Upper lobe of right lung (tissue), 1 donor: ENCODE results near the gene HES2. TPM values are rescaled to one million over a fixed set of nuclear protein-coding genes. Genes with fewer than 3 reads are reported as not detected.

Source experiments
- ATAC-seq: fragments of 200-7000 bp; cut with Tn5 transposase; one replicate; pipeline ENCODE4 v1.9.1; 2020; ENCODE audit warnings: mild to moderate bottlenecking, moderate library complexity
- DNase-seq: peaks from one replicate; pipeline ENCODE4 v3.0.0-alpha.2; 2020
- H3K27ac ChIP-seq: fragments of 200-600 bp; one replicate; pipeline ENCODE4 v1.8.0; 2022
- H3K27me3 ChIP-seq: fragments of 200-600 bp; one replicate; pipeline ENCODE4 v1.8.0; 2022; ENCODE audit warnings: mild to moderate bottlenecking
- H3K36me3 ChIP-seq: fragments of 200-600 bp; one replicate; pipeline ENCODE4 v1.8.0; 2022
- H3K4me1 ChIP-seq: fragments of 200-600 bp; one replicate; pipeline ENCODE4 v1.8.0; 2022
- H3K4me3 ChIP-seq: fragments of 200-600 bp; one replicate; pipeline ENCODE4 v1.8.0; 2022; ENCODE audit warnings: mild to moderate bottlenecking
- H3K9me3 ChIP-seq: fragments of 200-600 bp; one replicate; pipeline ENCODE4 v1.8.0; 2022
- intact Hi-C: fragments of 100-400 bp; cut with DNase I; formaldehyde crosslinking; loops from one replicate; pipeline ENCODE4 v1.11.0; 2022
- total RNA-seq: library from RNA; stranded (reverse); fragmentation: NEBNext Ultra II Directional; extraction: Animal tissue kit (Norgen Biotek cat#: 25700); gene quantifications from one replicate; pipeline ENCODE4 v1.2.1, GENCODE V29; 2021
- TF ChIP-seq, protein P1 (sequence below): fragments of 200-600 bp; IDR thresholded peaks from one replicate; pipeline ENCODE4 v1.8.0; 2022; ENCODE audit warnings: antibody characterized with exemption
- donor health status: DM: no; HTN: yes; CAD: no; lungs with severe emphysema.

HES2 gene
- total RNA-seq, 1 donor from 2014 or later: 5.7 TPM

DNA sequence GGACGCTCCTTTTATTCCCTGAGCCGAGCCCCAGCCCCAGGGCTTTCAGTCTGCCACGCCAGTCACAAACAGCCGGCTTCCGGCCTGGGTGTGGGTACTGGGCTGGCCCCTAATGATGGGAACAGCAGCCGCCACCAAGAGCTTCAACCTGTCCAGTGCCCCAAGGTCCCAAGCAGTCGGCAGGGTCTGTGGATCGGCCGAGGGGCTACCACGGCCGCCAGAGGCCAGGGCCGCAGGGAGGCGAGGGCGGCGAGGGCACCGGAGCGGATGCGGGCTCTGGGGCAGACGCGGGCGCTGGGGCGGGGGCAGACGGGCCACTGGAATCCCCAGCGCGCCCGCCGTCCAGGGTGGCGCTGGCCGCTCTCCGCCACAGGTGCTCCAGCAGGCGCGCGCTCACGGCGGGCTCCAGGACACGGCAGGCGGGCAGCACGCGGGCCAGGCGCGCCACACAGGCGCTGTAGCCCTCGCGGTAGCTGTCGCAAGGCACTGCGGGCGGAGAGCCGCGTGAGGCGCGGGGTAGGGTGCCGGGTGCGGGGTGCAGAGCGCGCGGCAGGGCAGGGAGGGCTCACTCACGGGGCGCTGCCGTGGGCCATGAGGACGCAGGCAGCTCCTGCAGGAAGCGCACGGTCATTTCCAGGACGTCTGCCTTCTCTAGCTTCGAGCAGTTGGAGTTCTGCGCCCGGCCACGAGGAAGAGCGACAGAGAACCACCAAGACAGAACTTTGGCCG lies 887 bp downstream of the HES2 start:
- H3K36me3 ChIP-seq: no peaks in the 10 kb centered on the region
- ATAC-seq (no peak), DNase-seq (no peak)
- peaks cover 91% of the 10 kb centered on the region for H3K27me3 ChIP-seq
- no peaks in the 10 kb centered on the region for H3K9me3 ChIP-seq
- peak overlapping the region; percentile 40 for H3K4me3 ChIP-seq
- no peak overlapping the region for H3K27ac ChIP-seq
- peaks cover 25% of the 10 kb centered on the region for H3K4me1 ChIP-seq
- intact Hi-C loops: no loop called here
- TF ChIP-seq, protein P1, sequence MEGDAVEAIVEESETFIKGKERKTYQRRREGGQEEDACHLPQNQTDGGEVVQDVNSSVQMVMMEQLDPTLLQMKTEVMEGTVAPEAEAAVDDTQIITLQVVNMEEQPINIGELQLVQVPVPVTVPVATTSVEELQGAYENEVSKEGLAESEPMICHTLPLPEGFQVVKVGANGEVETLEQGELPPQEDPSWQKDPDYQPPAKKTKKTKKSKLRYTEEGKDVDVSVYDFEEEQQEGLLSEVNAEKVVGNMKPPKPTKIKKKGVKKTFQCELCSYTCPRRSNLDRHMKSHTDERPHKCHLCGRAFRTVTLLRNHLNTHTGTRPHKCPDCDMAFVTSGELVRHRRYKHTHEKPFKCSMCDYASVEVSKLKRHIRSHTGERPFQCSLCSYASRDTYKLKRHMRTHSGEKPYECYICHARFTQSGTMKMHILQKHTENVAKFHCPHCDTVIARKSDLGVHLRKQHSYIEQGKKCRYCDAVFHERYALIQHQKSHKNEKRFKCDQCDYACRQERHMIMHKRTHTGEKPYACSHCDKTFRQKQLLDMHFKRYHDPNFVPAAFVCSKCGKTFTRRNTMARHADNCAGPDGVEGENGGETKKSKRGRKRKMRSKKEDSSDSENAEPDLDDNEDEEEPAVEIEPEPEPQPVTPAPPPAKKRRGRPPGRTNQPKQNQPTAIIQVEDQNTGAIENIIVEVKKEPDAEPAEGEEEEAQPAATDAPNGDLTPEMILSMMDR: no peak

DNA sequence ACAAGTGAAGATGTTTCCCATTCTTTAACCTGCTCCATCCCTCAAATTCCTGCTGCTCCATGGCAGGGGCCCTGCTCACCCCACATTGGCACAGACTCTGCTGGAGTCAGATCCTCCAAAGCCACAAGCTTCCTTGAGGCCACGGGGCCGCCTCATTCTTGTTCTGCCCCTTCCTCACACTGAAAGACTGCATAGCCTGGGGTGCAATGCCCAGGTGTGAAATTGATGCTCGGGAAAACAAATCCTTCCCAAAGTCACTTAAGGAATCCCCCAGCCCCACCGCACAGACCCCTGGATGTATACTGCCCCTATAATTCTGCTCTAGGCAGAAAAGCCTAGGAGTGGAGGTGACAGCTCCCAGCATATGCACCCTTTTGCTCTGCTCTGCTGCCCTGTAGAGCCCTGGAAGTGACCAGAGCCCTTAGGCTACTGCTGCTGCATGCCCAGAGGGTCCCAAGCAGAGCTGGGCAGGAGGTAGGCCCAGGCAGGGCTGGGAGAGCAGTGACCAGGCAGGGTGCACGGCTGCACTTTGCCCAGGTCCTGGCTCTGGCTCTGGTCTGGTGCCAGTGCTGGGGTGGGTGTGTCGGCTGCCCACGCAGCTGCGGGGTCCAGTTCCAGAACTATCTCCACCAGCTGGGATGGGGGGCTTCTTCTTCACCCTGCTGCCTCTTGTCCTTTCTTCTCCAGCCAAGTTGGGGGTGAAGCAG lies 1.6 kb downstream of the HES2 start:
- Histone ChIP-seq H3K4me3 (no peak overlapping the region), H3K27ac (no peak overlapping the region), H3K9me3 (no peaks in the 10 kb centered on the region), H3K27me3 (peaks cover 84% of the 10 kb centered on the region), H3K4me1 (peaks cover 18% of the 10 kb centered on the region), H3K36me3 (no peaks in the 10 kb centered on the region)
- ATAC-seq (no peak), DNase-seq (no peak)
- intact Hi-C loops: no loop called here
- TF ChIP-seq, protein P1: no peak

DNA sequence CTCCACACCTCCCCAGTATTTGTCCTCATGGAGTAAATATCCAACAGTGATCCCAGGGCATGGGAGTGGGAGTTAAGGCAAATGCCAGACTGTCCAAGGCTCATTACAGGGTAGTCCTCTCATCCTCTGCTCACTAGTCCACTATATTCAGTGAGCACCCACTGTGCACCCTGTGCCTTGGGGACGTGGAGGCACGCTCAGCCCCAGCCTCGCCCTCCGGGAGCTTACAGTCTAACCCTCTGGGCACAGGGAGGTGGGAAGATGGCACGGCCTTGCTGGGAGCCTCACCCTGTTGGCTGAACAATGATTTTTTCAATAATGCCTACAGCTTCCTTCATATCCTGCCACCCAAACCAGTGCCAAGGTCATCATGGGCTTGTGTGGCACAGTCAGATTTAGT lies 2.8 kb downstream of the HES2 start:
- intact Hi-C loops: no loop called here
- Histone ChIP-seq H3K4me3 (no peak overlapping the region), H3K9me3 (no peaks in the 10 kb centered on the region), H3K27me3 (peaks cover 77% of the 10 kb centered on the region), H3K4me1 (peaks cover 17% of the 10 kb centered on the region), H3K27ac (no peak overlapping the region), H3K36me3 (no peaks in the 10 kb centered on the region)
- no peak for ATAC-seq
- TF ChIP-seq, protein P1: no peak
- no peak for DNase-seq

DNA sequence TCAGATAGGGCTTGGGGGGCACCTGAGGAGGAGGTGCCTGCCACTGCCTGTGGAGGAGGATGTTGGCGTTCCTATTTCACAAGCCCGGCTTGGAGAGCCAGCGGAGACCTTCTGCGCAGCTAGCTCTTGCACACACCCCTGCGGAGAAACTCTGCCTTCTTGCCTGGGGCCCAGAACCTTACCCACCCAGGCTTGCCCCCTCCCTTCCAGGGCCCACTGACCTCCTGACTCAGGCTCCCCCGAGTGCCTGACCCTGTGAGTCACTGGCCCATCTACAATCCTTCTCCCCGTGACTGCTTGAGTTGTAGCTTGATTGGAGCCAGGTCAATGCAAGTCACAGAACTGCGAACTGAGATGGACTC lies 3.4 kb downstream of the HES2 start:
- Histone ChIP-seq H3K27me3 (peaks cover 70% of the 10 kb centered on the region), H3K9me3 (no peaks in the 10 kb centered on the region), H3K4me3 (no peak overlapping the region), H3K36me3 (no peaks in the 10 kb centered on the region), H3K4me1 (peaks cover 17% of the 10 kb centered on the region), H3K27ac (no peak overlapping the region)
- DNase-seq (no peak), ATAC-seq (peak; percentile 33)
- intact Hi-C loops: no loop called here
- TF ChIP-seq, protein P1: no peak

DNA sequence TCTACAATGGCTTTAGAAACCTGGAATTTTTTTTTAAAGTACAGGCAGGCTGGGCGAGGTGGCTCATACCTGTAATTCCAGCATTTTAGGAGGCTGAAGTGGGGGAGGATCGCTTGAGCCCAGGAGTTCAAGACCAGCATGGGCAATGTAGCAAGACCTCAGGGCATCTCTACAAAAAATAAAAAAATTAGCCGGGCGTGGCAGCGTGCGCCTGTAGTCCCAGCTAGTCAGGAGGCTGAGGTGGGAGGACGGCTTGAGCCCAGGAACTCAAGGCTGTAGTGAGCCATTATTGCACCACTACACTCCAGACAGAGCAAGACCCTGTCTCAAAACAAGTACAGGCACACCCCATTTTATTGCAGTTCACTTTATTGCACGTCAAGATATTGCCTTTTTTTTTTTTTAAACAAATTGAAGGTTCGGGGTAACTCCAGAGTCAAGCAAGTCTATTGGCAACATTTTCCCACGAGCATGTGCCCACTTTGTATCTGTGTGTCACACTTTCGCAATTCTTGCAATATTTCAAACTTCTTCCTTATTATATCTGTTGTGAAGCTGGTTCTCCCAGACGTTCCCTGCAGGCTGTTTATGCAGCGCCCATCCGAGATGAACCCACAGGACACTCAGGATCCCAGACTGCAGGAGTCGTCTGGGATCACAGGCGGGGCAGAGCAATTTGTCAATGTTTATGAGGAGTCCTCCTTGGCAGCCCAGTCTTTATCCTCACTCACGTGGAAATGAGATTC lies 4.7 kb downstream of the HES2 start:
- ATAC-seq: peak; percentile 5
- intact Hi-C loops: no loop called here
- peaks cover 11% of the 10 kb centered on the region for H3K4me1 ChIP-seq

More for the DNA sequence above, 4.7 kb downstream of the HES2 start:
- TF ChIP-seq, protein P1: no peak
- Histone ChIP-seq H3K4me3 (no peak overlapping the region), H3K36me3 (no peaks in the 10 kb centered on the region), H3K27ac (no peak overlapping the region), H3K9me3 (no peaks in the 10 kb centered on the region), H3K27me3 (peaks cover 58% of the 10 kb centered on the region)
- DNase-seq: no peak
